ENCODE measurements around the gene MDP1.

DNA sequence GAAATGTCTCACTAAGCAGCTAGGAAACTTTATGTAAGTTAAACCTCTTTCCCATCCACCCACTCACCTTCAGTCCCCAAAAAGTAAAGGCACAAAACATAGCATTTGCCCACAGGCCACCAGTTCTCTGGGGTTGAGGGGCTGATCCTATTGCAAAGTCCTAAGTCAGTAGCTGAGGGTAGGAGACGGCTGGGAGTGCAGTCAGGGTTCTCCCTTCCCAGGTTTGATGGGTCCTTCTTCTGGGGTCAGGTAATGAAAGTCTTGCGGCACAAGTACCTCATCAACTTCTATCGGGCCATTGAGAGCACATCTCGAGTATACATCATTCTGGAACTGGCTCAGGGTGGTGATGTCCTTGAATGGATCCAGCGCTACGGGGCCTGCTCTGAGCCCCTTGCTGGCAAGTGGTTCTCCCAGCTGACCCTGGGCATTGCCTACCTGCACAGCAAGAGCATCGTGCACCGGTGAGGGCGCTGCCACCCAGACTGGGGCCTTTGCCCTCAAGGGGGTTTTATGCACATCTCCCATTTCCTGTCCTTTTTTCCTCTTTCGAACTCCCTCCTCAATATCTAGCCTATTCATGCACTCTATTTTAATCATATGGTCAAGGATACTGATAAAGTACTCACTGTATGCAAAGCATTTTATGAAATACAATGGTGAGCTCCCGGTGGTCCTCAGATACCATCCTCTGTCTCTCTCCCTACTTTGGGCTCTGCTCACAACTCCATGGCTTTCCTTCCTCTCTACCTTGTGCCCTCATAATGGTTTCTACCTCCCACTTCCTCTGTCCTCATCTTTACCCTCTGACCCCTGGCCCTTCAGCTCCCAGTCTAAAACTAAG lies 9.4 kb downstream of the MDP1 start:
- TF ChIP-seq, protein P1, sequence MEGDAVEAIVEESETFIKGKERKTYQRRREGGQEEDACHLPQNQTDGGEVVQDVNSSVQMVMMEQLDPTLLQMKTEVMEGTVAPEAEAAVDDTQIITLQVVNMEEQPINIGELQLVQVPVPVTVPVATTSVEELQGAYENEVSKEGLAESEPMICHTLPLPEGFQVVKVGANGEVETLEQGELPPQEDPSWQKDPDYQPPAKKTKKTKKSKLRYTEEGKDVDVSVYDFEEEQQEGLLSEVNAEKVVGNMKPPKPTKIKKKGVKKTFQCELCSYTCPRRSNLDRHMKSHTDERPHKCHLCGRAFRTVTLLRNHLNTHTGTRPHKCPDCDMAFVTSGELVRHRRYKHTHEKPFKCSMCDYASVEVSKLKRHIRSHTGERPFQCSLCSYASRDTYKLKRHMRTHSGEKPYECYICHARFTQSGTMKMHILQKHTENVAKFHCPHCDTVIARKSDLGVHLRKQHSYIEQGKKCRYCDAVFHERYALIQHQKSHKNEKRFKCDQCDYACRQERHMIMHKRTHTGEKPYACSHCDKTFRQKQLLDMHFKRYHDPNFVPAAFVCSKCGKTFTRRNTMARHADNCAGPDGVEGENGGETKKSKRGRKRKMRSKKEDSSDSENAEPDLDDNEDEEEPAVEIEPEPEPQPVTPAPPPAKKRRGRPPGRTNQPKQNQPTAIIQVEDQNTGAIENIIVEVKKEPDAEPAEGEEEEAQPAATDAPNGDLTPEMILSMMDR (IDR thresholded peaks at IDR 0.05): no peak
- TF ChIP-seq POLR2A (IDR thresholded peaks at IDR 0.05): no peak
